KMS-11 (cell line): ENCODE results near the gene ABLIM2.

ENCODE experiments used
- H2AFZ ChIP-seq: fragments of 200-600 bp; sonication (generic); 2 replicates; pipeline ENCODE4 v1.6.1; 2016; ENCODE audit warnings: antibody characterized with exemption, mixed run types, low read depth
- H3K27ac ChIP-seq: fragments of 200-600 bp; sonication (generic); 2 replicates; pipeline ENCODE4 v1.6.1; 2016; ENCODE audit warnings: mild to moderate bottlenecking, mixed run types
- H3K27me3 ChIP-seq: fragments of 200-600 bp; sonication (generic); 2 replicates; pipeline ENCODE4 v1.6.1; 2017; ENCODE audit warnings: mild to moderate bottlenecking, low read depth, mixed run types, moderate library complexity; ENCODE audit not compliant: insufficient read depth
- H3K36me3 ChIP-seq: fragments of 200-600 bp; sonication (generic); 2 replicates; pipeline ENCODE4 v1.6.1; 2017; ENCODE audit warnings: mild to moderate bottlenecking, mixed run types; ENCODE audit not compliant: insufficient read depth
- H3K4me1 ChIP-seq: fragments of 200-600 bp; sonication (generic); 2 replicates; pipeline ENCODE4 v1.6.1; 2016; ENCODE audit warnings: mild to moderate bottlenecking, low read depth, mixed run types; ENCODE audit not compliant: poor library complexity, severe bottlenecking
- H3K4me2 ChIP-seq: fragments of 200-600 bp; sonication (generic); 2 replicates; pipeline ENCODE4 v1.7.0; 2016; ENCODE audit warnings: mild to moderate bottlenecking, mixed run types
- H3K4me3 ChIP-seq: fragments of 200-600 bp; sonication (generic); IDR thresholded peaks from 2 replicates; pipeline ENCODE4 v1.6.1; 2017; ENCODE audit warnings: low read depth, low read length, mixed read lengths; ENCODE audit not compliant: insufficient read depth
- H3K79me2 ChIP-seq: fragments of 200-600 bp; sonication (generic); 2 replicates; pipeline ENCODE4 v1.6.1; 2016; ENCODE audit warnings: low read depth, mixed run types; ENCODE audit not compliant: insufficient read depth
- H3K9ac ChIP-seq: fragments of 200-600 bp; sonication (generic); 2 replicates; pipeline ENCODE4 v1.6.1; 2016; ENCODE audit warnings: mild to moderate bottlenecking, mixed run types
- H4K20me1 ChIP-seq: fragments of 200-600 bp; sonication (generic); 2 replicates; pipeline ENCODE4 v1.6.1; 2016; ENCODE audit warnings: mild to moderate bottlenecking, mixed run types; ENCODE audit not compliant: insufficient read depth
- CTCF ChIP-seq: fragments of 200-600 bp; sonication (generic); conservative IDR thresholded peaks from 2 replicates; pipeline ENCODE4 v1.6.1; 2017; ENCODE audit warnings: low read depth, mild to moderate bottlenecking, antibody characterized with exemption, low read length, moderate library complexity, mixed read lengths

The ABLIM2 gene

DNA sequence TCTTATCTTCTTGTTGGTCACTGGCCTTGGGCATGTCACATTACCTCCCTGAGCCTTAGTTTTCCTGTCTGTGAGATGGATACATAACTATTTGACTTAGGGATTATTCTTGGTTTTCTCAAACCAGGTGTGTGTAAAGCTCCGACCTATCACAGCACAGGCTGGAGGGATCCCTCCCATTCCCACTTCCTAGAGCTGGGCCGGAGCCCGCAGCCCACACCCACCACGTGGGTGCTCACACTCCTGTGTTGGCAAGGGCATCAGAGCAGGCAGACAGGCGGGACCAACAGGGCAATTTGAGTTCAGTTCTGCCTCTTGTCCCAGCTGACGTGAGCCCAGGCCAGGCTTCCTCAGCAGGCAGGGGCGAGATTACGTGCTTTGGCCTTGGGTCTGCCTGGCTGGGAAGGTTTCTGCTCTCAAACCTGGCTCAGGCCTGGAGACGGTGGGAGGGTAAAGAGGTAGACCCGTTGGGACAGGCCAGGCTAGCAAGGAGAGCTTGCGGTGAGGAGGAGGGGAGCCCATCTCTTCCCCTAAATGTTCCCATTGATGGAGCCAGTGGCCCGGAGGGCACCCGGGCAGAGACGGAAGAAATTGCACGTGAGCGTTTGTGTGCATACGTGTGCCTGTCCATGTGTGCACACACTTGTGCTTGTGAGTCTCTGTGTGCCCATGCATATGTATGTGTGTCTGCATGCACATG, 39.7 kb upstream of the ABLIM2 start:
- H3K4me1 ChIP-seq = no peaks in the 10 kb centered on the region
- H3K4me2 ChIP-seq = no peak overlapping the region
- TF ChIP-seq CTCF = no peak
- no peak overlapping the region for H2AFZ ChIP-seq
- H3K4me3 ChIP-seq = no peak overlapping the region
- H4K20me1 ChIP-seq = no peaks in the 10 kb centered on the region
- H3K27me3 ChIP-seq = no peaks in the 10 kb centered on the region
- H3K79me2 ChIP-seq = no peaks in the 10 kb centered on the region
- no peak overlapping the region for H3K9ac ChIP-seq
- no peaks in the 10 kb centered on the region for H3K36me3 ChIP-seq
- no peak overlapping the region for H3K27ac ChIP-seq

GRCh38 chr4:8197521-8197920, 38.9 kb upstream of the ABLIM2 start:
- no peak overlapping the region for H2AFZ ChIP-seq
- H3K79me2 ChIP-seq = no peaks in the 10 kb centered on the region
- H3K4me2 ChIP-seq = no peak overlapping the region
- no peak overlapping the region for H3K4me3 ChIP-seq
- TF ChIP-seq CTCF = no peak
- H3K27me3 ChIP-seq = no peaks in the 10 kb centered on the region
- H3K9ac ChIP-seq = no peak overlapping the region
- H4K20me1 ChIP-seq = no peaks in the 10 kb centered on the region
- H3K36me3 ChIP-seq = no peaks in the 10 kb centered on the region
- no peaks in the 10 kb centered on the region for H3K4me1 ChIP-seq
- H3K27ac ChIP-seq = no peak overlapping the region

DNA sequence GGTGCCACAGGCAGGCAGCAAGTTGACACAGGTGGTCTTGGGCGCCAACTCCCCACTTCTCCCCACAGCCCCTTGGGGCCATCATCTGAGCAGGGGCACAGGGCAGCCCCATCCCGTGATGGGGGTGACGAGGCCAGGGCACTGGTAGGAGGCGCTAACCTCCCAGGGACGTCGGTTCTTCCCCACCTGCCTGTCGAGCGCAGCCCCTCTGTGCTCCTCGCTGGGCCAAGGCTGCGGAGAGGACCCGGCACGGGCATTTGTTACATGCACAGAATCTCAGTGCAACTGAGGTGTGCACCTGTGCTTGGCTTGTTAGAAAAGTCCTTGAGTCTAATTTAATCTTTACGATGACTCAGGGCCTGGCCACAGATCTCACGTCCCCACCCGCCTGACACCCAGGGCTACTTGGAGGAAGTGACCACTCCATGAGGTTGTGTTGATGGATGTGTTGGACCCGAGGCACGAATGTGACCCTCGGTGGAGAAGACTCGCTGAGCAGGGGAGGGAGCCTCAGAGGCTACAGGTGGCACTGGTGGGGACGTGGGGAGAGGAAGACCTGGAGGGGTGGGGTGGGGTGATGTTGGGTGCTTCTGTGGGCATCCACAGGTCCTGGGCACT, 37.3 kb upstream of the ABLIM2 start:
- Histone ChIP-seq H3K9ac (no peak overlapping the region), H4K20me1 (no peaks in the 10 kb centered on the region), H3K36me3 (no peaks in the 10 kb centered on the region), H3K4me2 (no peak overlapping the region), H3K4me3 (no peak overlapping the region), H3K27me3 (no peaks in the 10 kb centered on the region), H2AFZ (no peak overlapping the region), H3K4me1 (no peaks in the 10 kb centered on the region), H3K79me2 (no peaks in the 10 kb centered on the region), H3K27ac (no peak overlapping the region)
- TF ChIP-seq CTCF = no peak

- no peak overlapping the region for H3K27ac ChIP-seq
- TF ChIP-seq CTCF = no peak
- H3K79me2 ChIP-seq = no peaks in the 10 kb centered on the region
- no peak overlapping the region for H3K9ac ChIP-seq
- no peaks in the 10 kb centered on the region for H3K27me3 ChIP-seq
- no peak overlapping the region for H2AFZ ChIP-seq
- no peaks in the 10 kb centered on the region for H4K20me1 ChIP-seq
- no peaks in the 10 kb centered on the region for H3K36me3 ChIP-seq
- no peak overlapping the region for H3K4me2 ChIP-seq
- no peak overlapping the region for H3K4me3 ChIP-seq
- no peaks in the 10 kb centered on the region for H3K4me1 ChIP-seq
Measured at GRCh38 chr4:8195431-8195830, 36.8 kb upstream of the ABLIM2 start.
